PC-9 (cell line): ENCODE results near the gene YWHAQ. TPM values are rescaled to one million over a fixed set of nuclear protein-coding genes. Genes with fewer than 3 reads are reported as not detected.

Experiments used
- BruUV-seq: library from RNA; stranded (reverse); fragments of 400-500 nt; replicated peaks from 2 replicates; lab custom pipeline; 2021; lab: Mats Ljungman, UMichigan
- CTCF ChIA-PET: fragments of 300-600 bp; sonication (Branson Sonifier 250); formaldehyde crosslinking; loops from one replicate; lab custom pipeline; 2022; ENCODE audit warnings: antibody characterized with exemption; lab: Charles Lee
- POLR2A ChIA-PET: fragments of 300-600 bp; sonication (Branson Sonifier 250); formaldehyde crosslinking; loops from one replicate; lab custom pipeline; 2022; ENCODE audit warnings: antibody characterized with exemption; ENCODE audit not compliant: unreplicated experiment; lab: Charles Lee
- DNase-seq, 2 experiments: peaks; one replicate each; pipeline versions ENCODE4 v3.0.0 to v3.0.0-alpha.2; 2015 to 2022; ENCODE audit warnings: mixed read lengths in 1 of 2
- H2AFZ ChIP-seq: fragments of 200-600 bp; sonication (generic); 2 replicates; pipeline ENCODE4 v1.8.1; 2017; ENCODE audit warnings: antibody characterized with exemption
- H3F3A ChIP-seq: fragments of 200-600 bp; sonication (generic); 2 replicates; pipeline ENCODE4 v1.8.1; 2017; ENCODE audit warnings: antibody characterized with exemption, mild to moderate bottlenecking, low read depth; ENCODE audit not compliant: insufficient read depth
- H3K27ac ChIP-seq: fragments of 200-600 bp; sonication (generic); 2 replicates; pipeline ENCODE4 v1.6.1; 2016; ENCODE audit warnings: mixed run types
- H3K27me3 ChIP-seq: fragments of 200-600 bp; sonication (generic); 2 replicates; pipeline ENCODE4 v1.6.1; 2016; ENCODE audit warnings: low read depth, mixed run types; ENCODE audit not compliant: insufficient read depth
- H3K36me3 ChIP-seq: fragments of 200-600 bp; sonication (generic); 2 replicates; pipeline ENCODE4 v1.6.1; 2016; ENCODE audit warnings: low read depth, mixed run types
- H3K4me1 ChIP-seq: fragments of 200-600 bp; sonication (generic); replicated peaks from 2 replicates; pipeline ENCODE4 v1.6.1; 2016; ENCODE audit warnings: mixed run types; ENCODE audit not compliant: insufficient read depth
- H3K4me2 ChIP-seq: fragments of 200-600 bp; sonication (generic); 2 replicates; pipeline ENCODE4 v1.6.1; 2017; ENCODE audit warnings: mixed run types
- H3K4me3 ChIP-seq: fragments of 200-600 bp; sonication (generic); 2 replicates; pipeline ENCODE4 v1.6.1; 2016; ENCODE audit warnings: mixed run types
- H3K79me2 ChIP-seq: fragments of 200-600 bp; sonication (generic); 2 replicates; pipeline ENCODE4 v1.6.1; 2017; ENCODE audit warnings: low read depth, mixed run types
- H3K9me2 ChIP-seq: fragments of 200-600 bp; sonication (generic); 2 replicates; pipeline ENCODE4 v1.8.1; 2017; ENCODE audit warnings: mild to moderate bottlenecking; ENCODE audit not compliant: insufficient read depth
- H3K9me3 ChIP-seq: fragments of 200-600 bp; sonication (generic); 2 replicates; pipeline ENCODE4 v1.8.1; 2016; ENCODE audit warnings: low read depth; ENCODE audit not compliant: insufficient read depth
- H4K20me1 ChIP-seq: fragments of 200-600 bp; sonication (generic); 2 replicates; pipeline ENCODE4 v1.8.1; 2017; ENCODE audit not compliant: insufficient read depth
- EZH2 ChIP-seq: fragments of 200-600 bp; sonication (generic); IDR thresholded peaks from 2 replicates; pipeline ENCODE4 v1.8.0; 2017; ENCODE audit warnings: antibody characterized with exemption, low read depth
- intact Hi-C: fragments of 100-400 bp; cut with micrococcal nuclease; formaldehyde crosslinking; loops from one replicate; pipeline ENCODE4 v1.10.0; 2022; ENCODE audit not compliant: unreplicated experiment
- total RNA-seq: library from RNA; stranded (reverse); gene quantifications from 2 replicates; pipeline ENCODE4 v1.2.3, GENCODE V29; 2021
- TF ChIP-seq, protein P1 (sequence below): fragments of 200-600 bp; sonication (generic); conservative IDR thresholded peaks from 2 replicates; pipeline ENCODE4 v1.6.1; 2017; ENCODE audit warnings: mixed run types, antibody characterized with exemption, mild to moderate bottlenecking, moderate library complexity

Gene YWHAQ
- total RNA-seq, 1 experiment from 2014 or later: 353 TPM

DNA sequence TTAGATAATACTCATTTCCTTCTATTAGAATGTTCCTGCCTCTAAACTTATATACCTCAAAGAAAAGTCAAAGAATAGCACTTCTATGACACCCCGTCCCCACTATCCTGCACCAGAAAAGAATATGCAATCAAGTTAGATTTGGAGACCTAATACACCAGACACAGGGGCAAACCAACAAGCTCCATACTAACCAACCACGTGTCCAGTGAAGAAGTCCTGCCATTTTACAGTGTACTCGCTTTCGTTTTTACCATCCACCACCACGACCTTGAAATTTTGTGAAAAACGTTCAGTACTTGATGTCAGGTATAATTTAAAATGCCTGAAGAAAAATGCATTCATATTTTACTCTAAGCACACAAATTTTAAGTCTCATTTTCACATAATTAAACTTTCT lies 94.3 kb downstream of the YWHAQ start:
- Histone ChIP-seq H3K27ac (no peak overlapping the region), H4K20me1 (peaks cover 85% of the 10 kb centered on the region), H3K9me3 (no peaks in the 10 kb centered on the region), H3K9me2 (no peaks in the 10 kb centered on the region), H3K36me3 (peaks cover 52% of the 10 kb centered on the region), H3K4me1 (peaks cover 23% of the 10 kb centered on the region; the same call in 1 of the 2 replicates), H3K27me3 (no peaks in the 10 kb centered on the region), H3K79me2 (peaks cover 94% of the 10 kb centered on the region), H2AFZ (no peak overlapping the region), H3K4me2 (no peak overlapping the region), H3K4me3 (no peak overlapping the region), H3F3A (peaks cover 34% of the 10 kb centered on the region)
- POLR2A ChIA-PET: no interaction called here
- BruUV-seq: no TSS peak
- DNase-seq: no peak
- intact Hi-C loops: no loop called here
- CTCF ChIA-PET: no interaction called here
- no peak for TF ChIP-seq EZH2
- TF ChIP-seq, protein P1, sequence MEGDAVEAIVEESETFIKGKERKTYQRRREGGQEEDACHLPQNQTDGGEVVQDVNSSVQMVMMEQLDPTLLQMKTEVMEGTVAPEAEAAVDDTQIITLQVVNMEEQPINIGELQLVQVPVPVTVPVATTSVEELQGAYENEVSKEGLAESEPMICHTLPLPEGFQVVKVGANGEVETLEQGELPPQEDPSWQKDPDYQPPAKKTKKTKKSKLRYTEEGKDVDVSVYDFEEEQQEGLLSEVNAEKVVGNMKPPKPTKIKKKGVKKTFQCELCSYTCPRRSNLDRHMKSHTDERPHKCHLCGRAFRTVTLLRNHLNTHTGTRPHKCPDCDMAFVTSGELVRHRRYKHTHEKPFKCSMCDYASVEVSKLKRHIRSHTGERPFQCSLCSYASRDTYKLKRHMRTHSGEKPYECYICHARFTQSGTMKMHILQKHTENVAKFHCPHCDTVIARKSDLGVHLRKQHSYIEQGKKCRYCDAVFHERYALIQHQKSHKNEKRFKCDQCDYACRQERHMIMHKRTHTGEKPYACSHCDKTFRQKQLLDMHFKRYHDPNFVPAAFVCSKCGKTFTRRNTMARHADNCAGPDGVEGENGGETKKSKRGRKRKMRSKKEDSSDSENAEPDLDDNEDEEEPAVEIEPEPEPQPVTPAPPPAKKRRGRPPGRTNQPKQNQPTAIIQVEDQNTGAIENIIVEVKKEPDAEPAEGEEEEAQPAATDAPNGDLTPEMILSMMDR: no peak

DNA sequence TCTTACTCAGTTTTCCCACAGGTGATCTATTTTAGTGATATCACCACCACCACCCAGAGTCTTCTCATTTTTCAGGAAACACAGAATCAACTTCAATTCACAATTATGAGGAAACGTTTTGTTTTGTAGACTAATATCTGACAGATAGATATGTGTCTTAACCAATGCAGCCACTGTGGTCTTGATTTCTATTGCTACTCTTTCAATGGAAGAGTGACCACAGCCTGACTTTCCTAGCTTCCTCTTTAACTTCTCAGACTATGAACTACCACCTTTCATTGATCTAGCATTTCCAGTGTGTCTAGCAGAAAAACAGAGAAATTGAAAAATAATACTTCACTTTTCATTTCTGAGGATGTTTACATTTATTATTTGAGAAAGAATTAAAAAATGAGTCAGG lies 95.6 kb downstream of the YWHAQ start:
- no peak overlapping the region for H2AFZ ChIP-seq
- peaks cover 94% of the 10 kb centered on the region for H3K79me2 ChIP-seq
- peaks cover 18% of the 10 kb centered on the region; the same call in 1 of the 2 replicates for H3K4me1 ChIP-seq
- peaks cover 84% of the 10 kb centered on the region for H4K20me1 ChIP-seq
- intact Hi-C loops: no loop called here
- H3K4me3 ChIP-seq: no peak overlapping the region
- H3F3A ChIP-seq: peaks cover 34% of the 10 kb centered on the region
- no peak overlapping the region for H3K4me2 ChIP-seq
- no peaks in the 10 kb centered on the region for H3K9me3 ChIP-seq
- ChIA-PET CTCF (no interaction called here), POLR2A (no interaction called here)
- BruUV-seq: no TSS peak
- no peaks in the 10 kb centered on the region for H3K9me2 ChIP-seq
- no peaks in the 10 kb centered on the region for H3K27me3 ChIP-seq
- peaks cover 48% of the 10 kb centered on the region for H3K36me3 ChIP-seq
- DNase-seq: no peak
- H3K27ac ChIP-seq: no peak overlapping the region
- TF ChIP-seq, protein P1: no peak
- no peak for TF ChIP-seq EZH2

Other genes with a start within 250 kb of the YWHAQ start
- gene ITGB1BP1, start 207.5 kb downstream of the YWHAQ start, total RNA-seq: 68.1 and 82.5 TPM in 2 replicates
- 52.0 and 61.5 TPM in 2 replicates for gene CPSF3, start 207.3 kb downstream of the YWHAQ start, total RNA-seq
- gene IAH1, start 156.4 kb downstream of the YWHAQ start, total RNA-seq: 28.7 and 37.3 TPM in 2 replicates
- gene ADAM17, start 75.2 kb downstream of the YWHAQ start, total RNA-seq: 53.5 and 65.0 TPM in 2 replicates
- gene TAF1B, start 212.5 kb upstream of the YWHAQ start, total RNA-seq: 23.8 and 24.8 TPM in 2 replicates